HG03439 (cell line): ENCODE results near the gene INSR.
"Not testable (repeated sequence)": the region's sequence is repeated elsewhere in the genome, so short reads cannot be mapped to it uniquely, and the experiment has no call there.

Experiments used
- ATAC-seq: cut with Tn5 transposase; IDR thresholded peaks from one replicate; pipeline ENCODE4 v1.9.1; 2021; ENCODE audit warnings: mild to moderate bottlenecking, moderate library complexity; ENCODE audit not compliant: unreplicated experiment

Gene INSR

GRCh38 chr19:7149956-7150705, 144.1 kb downstream of the INSR start:
- no peak for ATAC-seq

GRCh38 chr19:7147119-7147675, 147.0 kb downstream of the INSR start:
- ATAC-seq: not testable (repeated sequence)

GRCh38 chr19:7146086-7146485, 148.1 kb downstream of the INSR start:
- not testable (repeated sequence) for ATAC-seq

GRCh38 chr19:7145494-7145893, 148.7 kb downstream of the INSR start:
- ATAC-seq: no peak

- no peak for ATAC-seq
These were observed 151.4 kb downstream of the INSR start for GRCh38 chr19:7142771-7143170.

GRCh38 chr19:7140137-7140536, 154.1 kb downstream of the INSR start:
- ATAC-seq: no peak

GRCh38 chr19:7139095-7139494, 155.1 kb downstream of the INSR start:
- ATAC-seq: no peak

- ATAC-seq: no peak
These were observed 155.8 kb downstream of the INSR start for GRCh38 chr19:7138402-7138801.

- ATAC-seq: no peak
These were observed 157.1 kb downstream of the INSR start for GRCh38 chr19:7137120-7137519.

- no peak for ATAC-seq
These were observed 162.2 kb downstream of the INSR start for GRCh38 chr19:7132054-7132453.

- no peak for ATAC-seq
These were observed 164.2 kb downstream of the INSR start for GRCh38 chr19:7130043-7130442.

- ATAC-seq: no peak
These were observed 168.1 kb downstream of the INSR start for GRCh38 chr19:7126132-7126531.

GRCh38 chr19:7125221-7125620, 169.0 kb downstream of the INSR start:
- ATAC-seq: no peak

- ATAC-seq: no peak
These were observed 169.4 kb downstream of the INSR start for GRCh38 chr19:7124782-7125181.

GRCh38 chr19:7122701-7123100, 171.5 kb downstream of the INSR start:
- ATAC-seq: no peak

- ATAC-seq: no peak
These were observed 173.7 kb downstream of the INSR start for GRCh38 chr19:7120499-7120898.

GRCh38 chr19:7119582-7119981, 174.6 kb downstream of the INSR start:
- no peak for ATAC-seq

GRCh38 chr19:7117248-7117647, 177.0 kb downstream of the INSR start:
- ATAC-seq: no peak

- ATAC-seq: no peak
These were observed 178.5 kb downstream of the INSR start for GRCh38 chr19:7115721-7116120.

GRCh38 chr19:7113233-7113632, 181.0 kb downstream of the INSR start:
- no peak for ATAC-seq

GRCh38 chr19:7112675-7113074, 181.5 kb downstream of the INSR start:
- no peak for ATAC-seq

GRCh38 chr19:7109678-7110289, 184.4 kb downstream of the INSR start:
- no peak for ATAC-seq
